Keratinocyte (primary cell): ENCODE measurements around the gene MCEMP1.

Source experiments
- EZH2 ChIP-seq: IDR thresholded peaks from one replicate; pipeline ENCODE4 v1.6.1; 2012; ENCODE audit warnings: inconsistent platforms, mild to moderate bottlenecking, low read length, moderate library complexity
- TF ChIP-seq, protein P1 (sequence below), 3 experiments: IDR thresholded peaks in 1 of 3; conservative IDR thresholded peaks in 1 of 3; optimal IDR thresholded peaks in 1 of 3; 2 replicates in 2 of 3; 3 replicates in 1 of 3; pipeline versions ENCODE3 to v1.5.1; 2011; ENCODE audit warnings: low read length in 3 of 3, mild to moderate bottlenecking in 3 of 3, moderate library complexity in 2 of 3, control low read depth in 1 of 3, inconsistent platforms in 1 of 3; ENCODE audit not compliant: insufficient read depth in 2 of 3; ENCODE audit errors: extremely low read depth in 1 of 3

DNA sequence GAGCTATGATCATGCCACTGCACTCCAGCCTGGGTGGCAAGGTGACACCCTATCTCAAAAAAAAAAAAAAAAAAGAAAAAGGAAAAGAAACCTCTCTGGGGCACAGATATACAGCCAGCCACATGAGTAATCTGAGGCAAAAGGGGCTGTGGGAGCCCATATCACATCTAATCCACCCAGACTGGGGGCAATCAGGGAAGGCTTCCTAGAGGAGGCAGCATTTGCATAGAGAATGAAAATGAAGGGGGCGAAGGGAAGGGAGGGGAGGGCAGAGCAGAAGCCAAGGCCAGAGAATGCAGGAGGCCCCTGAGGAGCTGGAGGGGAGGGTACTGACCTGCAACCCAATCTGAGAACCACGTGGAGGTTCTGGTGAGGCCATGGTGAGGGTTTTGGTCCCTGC is 26.7 kb upstream of the MCEMP1 start:
- TF ChIP-seq, protein P1, sequence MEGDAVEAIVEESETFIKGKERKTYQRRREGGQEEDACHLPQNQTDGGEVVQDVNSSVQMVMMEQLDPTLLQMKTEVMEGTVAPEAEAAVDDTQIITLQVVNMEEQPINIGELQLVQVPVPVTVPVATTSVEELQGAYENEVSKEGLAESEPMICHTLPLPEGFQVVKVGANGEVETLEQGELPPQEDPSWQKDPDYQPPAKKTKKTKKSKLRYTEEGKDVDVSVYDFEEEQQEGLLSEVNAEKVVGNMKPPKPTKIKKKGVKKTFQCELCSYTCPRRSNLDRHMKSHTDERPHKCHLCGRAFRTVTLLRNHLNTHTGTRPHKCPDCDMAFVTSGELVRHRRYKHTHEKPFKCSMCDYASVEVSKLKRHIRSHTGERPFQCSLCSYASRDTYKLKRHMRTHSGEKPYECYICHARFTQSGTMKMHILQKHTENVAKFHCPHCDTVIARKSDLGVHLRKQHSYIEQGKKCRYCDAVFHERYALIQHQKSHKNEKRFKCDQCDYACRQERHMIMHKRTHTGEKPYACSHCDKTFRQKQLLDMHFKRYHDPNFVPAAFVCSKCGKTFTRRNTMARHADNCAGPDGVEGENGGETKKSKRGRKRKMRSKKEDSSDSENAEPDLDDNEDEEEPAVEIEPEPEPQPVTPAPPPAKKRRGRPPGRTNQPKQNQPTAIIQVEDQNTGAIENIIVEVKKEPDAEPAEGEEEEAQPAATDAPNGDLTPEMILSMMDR (optimal IDR thresholded peaks at IDR 0.05 in 1 of 3, IDR thresholded peaks at IDR 0.05 in 1 of 3, conservative IDR thresholded peaks at IDR 0.05 in 1 of 3; ENCODE audit: extremely low read depth in 1 of 3, insufficient read depth in 2 of 3, low read length in 3 of 3) = no peak
- TF ChIP-seq EZH2 = no peak
